LNCAP (cell line): ENCODE results near the gene HYLS1.

Experiments
- CTCF ChIP-seq: fragments of 450-650 bp; IDR thresholded peaks from 2 replicates; pipeline ENCODE4 v1.5.1; 2017; ENCODE audit warnings: mild to moderate bottlenecking

HYLS1 gene

GRCh38 chr11:125941267-125941618 lies 53.8 kb downstream of the HYLS1 start:
- TF ChIP-seq CTCF = no peak

GRCh38 chr11:125941619-125942611 lies 54.4 kb downstream of the HYLS1 start:
- TF ChIP-seq CTCF = peak; percentile 87

GRCh38 chr11:125942771-125943428 lies 55.4 kb downstream of the HYLS1 start:
- TF ChIP-seq CTCF = no peak

GRCh38 chr11:125943661-125944349 lies 56.3 kb downstream of the HYLS1 start:
- no peak for TF ChIP-seq CTCF

- TF ChIP-seq CTCF = no peak
Observed at GRCh38 chr11:125944350-125945010, 57.0 kb downstream of the HYLS1 start.

- TF ChIP-seq CTCF = no peak
Observed at GRCh38 chr11:125945011-125945796, 57.7 kb downstream of the HYLS1 start.
